Activated CD4-positive, alpha-beta T cell treated with anti-CD3 and anti-CD28 coated beads, Interleukin-2, Interleukin-6, amounts not matched to agents 100 ng/mL and 50 ng/mL, durations not matched to agents 16 hours and 8 hours (primary cell): ENCODE results near the gene KIF24.
"Not testable (repeated sequence)": the region's sequence is repeated elsewhere in the genome, so short reads cannot be mapped to it uniquely, and the experiment has no call there.

ENCODE experiments used
- DNase-seq: peaks from one replicate; pipeline ENCODE4 v3.0.0-alpha.2; 2020

KIF24 gene

GRCh38 chr9:34365282-34365681, 36.2 kb upstream of the KIF24 start:
- DNase-seq: no peak

- DNase-seq: no peak
Measured at GRCh38 chr9:34363619-34364351, 34.7 kb upstream of the KIF24 start.

- no peak for DNase-seq
Measured at GRCh38 chr9:34362614-34363214, 33.6 kb upstream of the KIF24 start.

- DNase-seq: not testable (repeated sequence)
Measured at GRCh38 chr9:34352957-34353356, 23.9 kb upstream of the KIF24 start.

- DNase-seq: not testable (repeated sequence)
Measured at GRCh38 chr9:34352122-34352652, 23.1 kb upstream of the KIF24 start.

- DNase-seq: no peak
Measured at GRCh38 chr9:34349324-34349723, 20.3 kb upstream of the KIF24 start.

GRCh38 chr9:34347800-34348158, 18.7 kb upstream of the KIF24 start:
- DNase-seq: no peak

- no peak for DNase-seq
Measured at GRCh38 chr9:34346873-34347799, 18.1 kb upstream of the KIF24 start.

GRCh38 chr9:34343605-34344004, 14.5 kb upstream of the KIF24 start:
- no peak for DNase-seq

GRCh38 chr9:34343090-34343489, 14.0 kb upstream of the KIF24 start:
- no peak for DNase-seq

GRCh38 chr9:34341659-34342295, 12.7 kb upstream of the KIF24 start:
- no peak for DNase-seq

- no peak for DNase-seq
Measured at GRCh38 chr9:34338665-34339385, 9.8 kb upstream of the KIF24 start.

- DNase-seq: not testable (repeated sequence)
Measured at GRCh38 chr9:34338079-34338478, 9.0 kb upstream of the KIF24 start.

- no peak for DNase-seq
Measured at GRCh38 chr9:34337403-34337802, 8.3 kb upstream of the KIF24 start.

- no peak for DNase-seq
Measured at GRCh38 chr9:34335376-34335775, 6.3 kb upstream of the KIF24 start.

- no peak for DNase-seq
Measured at GRCh38 chr9:34334916-34335315, 5.8 kb upstream of the KIF24 start.

GRCh38 chr9:34334337-34334824, 5.3 kb upstream of the KIF24 start:
- no peak for DNase-seq

GRCh38 chr9:34333836-34334235, 4.8 kb upstream of the KIF24 start:
- no peak for DNase-seq

- peak; percentile 28 for DNase-seq
Measured at GRCh38 chr9:34332076-34332964, 3.3 kb upstream of the KIF24 start.

GRCh38 chr9:34331196-34331595, 2.1 kb upstream of the KIF24 start:
- no peak for DNase-seq

- no peak for DNase-seq
Measured at GRCh38 chr9:34328500-34328986, 525 bp downstream of the KIF24 start.
